CD4-positive, alpha-beta memory T cell (primary cell): ENCODE results near the gene CLCN2. TPM values are rescaled to one million over a fixed set of nuclear protein-coding genes. Genes with fewer than 3 reads are reported as not detected.
A peak's percentile ranks its signal among the peaks of the same experiment; 100 is the strongest.

ENCODE experiments used
- CTCF ChIA-PET: fragments of 350-600 bp; sonication (Branson Sonifier 250); formaldehyde crosslinking; loops from one replicate; lab custom pipeline; 2021; ENCODE audit warnings: inconsistent platforms; ENCODE audit not compliant: partially characterized antibody; lab: Charles Lee
- POLR2A ChIA-PET: fragments of 350-600 bp; sonication (Branson Sonifier 250); formaldehyde crosslinking; loops from one replicate; lab custom pipeline; 2021; ENCODE audit not compliant: partially characterized antibody; lab: Charles Lee
- DNase-seq, 5 donors: peaks; one replicate each; pipeline versions ENCODE4 v3.0.0 to v3.0.0-alpha.2; 2020 to 2022; ENCODE audit warnings: mixed read lengths in 1 of 5
- H3K27ac ChIP-seq: one replicate; pipeline ENCODE4 v1.7.0; 2013; ENCODE audit warnings: low read depth, low read length
- H3K27me3 ChIP-seq: 2 replicates; pipeline ENCODE4 v1.7.0; 2013; ENCODE audit warnings: mild to moderate bottlenecking, low read length, moderate library complexity; ENCODE audit not compliant: insufficient read depth
- H3K36me3 ChIP-seq: 2 replicates; pipeline ENCODE4 v1.7.0; 2013; ENCODE audit warnings: mild to moderate bottlenecking, low read length, moderate library complexity; ENCODE audit not compliant: insufficient read depth
- H3K4me1 ChIP-seq: 2 replicates; pipeline ENCODE4 v1.7.0; 2013; ENCODE audit warnings: mild to moderate bottlenecking, low read length, moderate library complexity; ENCODE audit not compliant: insufficient read depth
- H3K4me3 ChIP-seq, 2 donors: one replicate each; pipeline ENCODE4 v1.7.0; 2013; ENCODE audit warnings: low read length in 2 of 2, mild to moderate bottlenecking in 1 of 2
- H3K9me3 ChIP-seq, 2 donors: one replicate each; pipeline ENCODE4 v1.7.0; 2013; ENCODE audit warnings: low read length in 2 of 2, control low read depth in 1 of 2; ENCODE audit not compliant: control insufficient read depth in 1 of 2
- H3K27ac Mint-ChIP-seq, 7 donors: one replicate each; pipeline ENCODE4 v1.8.0; 2020 to 2021; ENCODE audit warnings: mixed read lengths in 7 of 7, mild to moderate bottlenecking in 6 of 7, inconsistent platforms in 3 of 7, moderate library complexity in 3 of 7
- H3K27me3 Mint-ChIP-seq, 2 donors: one replicate each; pipeline ENCODE4 v1.8.0; 2020 to 2021; ENCODE audit warnings: mixed read lengths in 2 of 2
- H3K36me3 Mint-ChIP-seq, 2 donors: one replicate each; pipeline ENCODE4 v1.8.0; 2020 to 2021; ENCODE audit warnings: mixed read lengths in 2 of 2, inconsistent platforms in 1 of 2, mild to moderate bottlenecking in 1 of 2
- H3K4me1 Mint-ChIP-seq, 4 donors: one replicate each; pipeline ENCODE4 v1.8.0; 2020 to 2021; ENCODE audit warnings: mixed read lengths in 4 of 4, mild to moderate bottlenecking in 1 of 4
- H3K4me3 Mint-ChIP-seq, 8 donors: one replicate each; pipeline ENCODE4 v1.8.0; 2020 to 2021; ENCODE audit warnings: mixed read lengths in 8 of 8, mild to moderate bottlenecking in 7 of 8, moderate library complexity in 6 of 8, inconsistent platforms in 3 of 8
- H3K9me3 Mint-ChIP-seq, 8 donors: one replicate each; pipeline ENCODE4 v1.8.0; 2020 to 2021; ENCODE audit warnings: mixed read lengths in 8 of 8, mild to moderate bottlenecking in 5 of 8, inconsistent platforms in 3 of 8, moderate library complexity in 1 of 8
- intact Hi-C: fragments of 100-400 bp; cut with micrococcal nuclease; formaldehyde crosslinking; loops from one replicate; pipeline ENCODE4 v1.15.1; 2023
- polyA plus RNA-seq, 2 donors: library from polyadenylated mRNA; unstranded; fragments of 300-500 nt; fragmentation: Illumina TruSeq; gene quantifications; one replicate each; pipeline ENCODE4 v1.2.3, GENCODE V29; 2021
- total RNA-seq, 2 experiments: library from RNA; stranded (reverse); gene quantifications; one replicate each; pipeline ENCODE4 v1.2.3, GENCODE V29; 2021

CLCN2 gene
- total and polyA plus RNA-seq, 4 experiments from 2014 or later: 0.24 to 5.4 (median 2.1) TPM

DNA sequence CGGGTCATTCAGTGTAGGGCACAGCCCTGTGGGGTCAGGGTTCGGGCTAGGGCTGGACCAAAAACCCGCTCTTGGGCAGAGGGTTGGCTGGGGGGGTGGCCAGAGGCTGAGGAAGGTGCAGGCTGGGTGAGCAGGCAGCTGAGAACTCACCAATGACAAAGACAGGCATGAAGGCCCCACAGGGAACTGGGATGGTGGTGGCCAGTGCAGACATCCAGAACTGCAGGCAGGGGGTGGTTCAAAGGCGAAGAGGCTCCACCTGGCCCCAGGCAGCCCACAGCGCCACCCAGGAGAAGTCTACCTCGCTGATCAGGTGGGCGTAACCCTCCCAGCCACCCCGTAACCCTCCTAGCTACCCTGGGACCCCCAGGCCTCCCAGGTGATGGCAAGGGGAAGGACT lies 6.7 kb downstream of the CLCN2 start:
- Mint-ChIP-seq H3K4me3 (no peak overlapping the region), H3K4me1 (peaks cover 0 to 5% (median under 1%) of the 10 kb centered on the region in 4 donors)

DNA sequence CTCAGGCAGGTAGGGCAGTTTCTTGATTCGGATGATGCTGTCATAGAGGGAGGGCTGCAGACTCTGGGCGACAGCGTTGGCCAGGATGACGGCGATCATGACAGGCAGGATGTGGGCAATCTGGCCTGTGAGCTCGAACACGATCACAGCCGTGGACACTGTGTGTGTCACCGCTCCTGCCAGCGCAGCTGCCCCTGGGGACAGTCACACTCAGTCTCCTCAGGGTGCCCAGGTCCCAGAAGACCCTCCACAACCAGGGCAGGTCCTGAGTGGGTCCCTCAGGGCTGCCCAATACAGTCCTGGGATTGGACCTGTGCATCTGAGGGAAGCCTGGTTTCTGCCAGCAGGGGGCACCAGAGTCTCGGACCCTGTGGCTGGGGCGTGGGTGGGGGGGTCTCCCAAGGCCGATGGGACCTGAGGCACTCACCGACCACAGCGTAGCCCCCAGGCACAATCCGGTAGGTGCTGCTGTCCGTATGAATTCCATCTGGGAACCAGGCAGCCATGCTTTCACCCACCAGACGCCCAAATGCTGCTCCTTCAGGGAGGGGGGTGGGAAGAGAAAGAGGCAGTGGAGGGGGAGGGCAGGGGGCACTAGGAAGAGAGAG lies 7.2 kb downstream of the CLCN2 start:
- Mint-ChIP-seq H3K4me3 (peak overlapping the region in 1 of 8 donors; percentile 15), H3K27ac (no peak overlapping the region), H3K27me3 (no peaks in the 10 kb centered on the region), H3K4me1 (peaks cover 0 to 5% (median 0%) of the 10 kb centered on the region in 4 donors), H3K9me3 (no peaks in the 10 kb centered on the region), H3K36me3 (peaks cover 0 to 3% of the 10 kb centered on the region in 2 donors)
- ChIA-PET POLR2A (interaction anchor here (1.0 to 1.3 kb wide), 2 partner anchors 8 to 52 kb away, joined by 3 read pairs; no protein-coding TSS in a partner anchor), CTCF (interaction anchor here (0.7 to 4.4 kb wide), 23 partner anchors 8 to 459 kb away, joined by 3 to 32 read pairs (median 4); partner anchors contain the start of genes CLCN2, FAM131A, POLR2H and VWA5B2)
- peak in 4 of 5 donors; percentile 39 to 55 (median 43) for DNase-seq
- H3K27me3 ChIP-seq: no peaks in the 10 kb centered on the region
- H3K9me3 ChIP-seq: no peaks in the 10 kb centered on the region
- H3K36me3 ChIP-seq: no peaks in the 10 kb centered on the region
- H3K4me3 ChIP-seq: no peak overlapping the region
- peaks cover 10% of the 10 kb centered on the region for H3K4me1 ChIP-seq
- no peak overlapping the region for H3K27ac ChIP-seq
- intact Hi-C loops: loop anchor here (1.0 to 5.0 kb wide), 3 partner anchors 113 to 190 kb away; no protein-coding TSS in a partner anchor

More for the DNA sequence above, 6.7 kb downstream of the CLCN2 start:
- H3K27me3 ChIP-seq: no peaks in the 10 kb centered on the region
- ChIA-PET POLR2A (no interaction called here), CTCF (interaction anchor here (1.0 to 4.4 kb wide), 9 partner anchors 9 to 187 kb away, joined by 3 to 32 read pairs (median 7); no protein-coding TSS in a partner anchor)
- Mint-ChIP-seq H3K36me3 (peaks cover 0 to 3% of the 10 kb centered on the region in 2 donors), H3K27me3 (no peaks in the 10 kb centered on the region), H3K9me3 (no peaks in the 10 kb centered on the region), H3K27ac (no peak overlapping the region)
- H3K4me1 ChIP-seq: peaks cover 10% of the 10 kb centered on the region
- no peaks in the 10 kb centered on the region for H3K36me3 ChIP-seq
- H3K27ac ChIP-seq: no peak overlapping the region
- no peak for DNase-seq
- H3K4me3 ChIP-seq: no peak overlapping the region
- intact Hi-C loops: loop anchor here (1.0 to 5.0 kb wide), 3 partner anchors 113 to 190 kb away; no protein-coding TSS in a partner anchor
- H3K9me3 ChIP-seq: no peaks in the 10 kb centered on the region

DNA sequence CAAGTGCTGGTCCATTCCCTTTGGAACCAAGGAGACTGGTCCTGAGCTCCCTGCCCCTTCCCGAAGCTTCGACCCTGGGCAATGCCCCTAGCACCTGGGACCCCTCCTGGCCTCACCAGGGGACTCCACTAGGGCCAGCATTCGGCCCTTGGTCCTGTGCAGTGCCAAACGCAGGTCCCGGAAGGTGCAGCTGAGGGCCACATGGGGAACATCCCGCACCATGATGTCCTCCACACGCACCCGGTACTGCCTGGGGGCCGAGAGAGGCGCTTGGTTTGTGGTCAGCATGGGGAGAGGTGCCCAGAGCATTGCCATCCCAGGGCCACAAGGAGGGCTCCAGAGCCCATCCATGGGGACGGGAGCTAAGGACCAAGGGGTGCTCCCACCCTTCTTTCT lies 7.9 kb downstream of the CLCN2 start:
- Histone ChIP-seq H3K27ac (no peak overlapping the region), H3K36me3 (no peaks in the 10 kb centered on the region), H3K27me3 (no peaks in the 10 kb centered on the region), H3K9me3 (no peaks in the 10 kb centered on the region), H3K4me1 (peaks cover 10% of the 10 kb centered on the region), H3K4me3 (no peak overlapping the region)
- intact Hi-C loops: loop anchor here (5.0 kb wide), 1 partner anchor 114 kb away; no protein-coding TSS in a partner anchor
- H3K36me3 Mint-ChIP-seq: peaks cover 0 to 3% of the 10 kb centered on the region in 2 donors
- CTCF ChIA-PET: interaction anchor here (0.7 to 4.4 kb wide), 23 partner anchors 9 to 458 kb away, joined by 3 to 32 read pairs (median 4); partner anchors contain the start of genes CLCN2, FAM131A, POLR2H and VWA5B2
- no peaks in the 10 kb centered on the region for H3K27me3 Mint-ChIP-seq
- H3K27ac Mint-ChIP-seq: no peak overlapping the region
- peaks cover 0 to 5% (median 0%) of the 10 kb centered on the region in 4 donors for H3K4me1 Mint-ChIP-seq
- H3K4me3 Mint-ChIP-seq: no peak overlapping the region
- POLR2A ChIA-PET: interaction anchor here (0.9 to 1.3 kb wide), 3 partner anchors 9 to 51 kb away, joined by 3 read pairs; no protein-coding TSS in a partner anchor
- no peaks in the 10 kb centered on the region for H3K9me3 Mint-ChIP-seq
- DNase-seq: no peak

DNA sequence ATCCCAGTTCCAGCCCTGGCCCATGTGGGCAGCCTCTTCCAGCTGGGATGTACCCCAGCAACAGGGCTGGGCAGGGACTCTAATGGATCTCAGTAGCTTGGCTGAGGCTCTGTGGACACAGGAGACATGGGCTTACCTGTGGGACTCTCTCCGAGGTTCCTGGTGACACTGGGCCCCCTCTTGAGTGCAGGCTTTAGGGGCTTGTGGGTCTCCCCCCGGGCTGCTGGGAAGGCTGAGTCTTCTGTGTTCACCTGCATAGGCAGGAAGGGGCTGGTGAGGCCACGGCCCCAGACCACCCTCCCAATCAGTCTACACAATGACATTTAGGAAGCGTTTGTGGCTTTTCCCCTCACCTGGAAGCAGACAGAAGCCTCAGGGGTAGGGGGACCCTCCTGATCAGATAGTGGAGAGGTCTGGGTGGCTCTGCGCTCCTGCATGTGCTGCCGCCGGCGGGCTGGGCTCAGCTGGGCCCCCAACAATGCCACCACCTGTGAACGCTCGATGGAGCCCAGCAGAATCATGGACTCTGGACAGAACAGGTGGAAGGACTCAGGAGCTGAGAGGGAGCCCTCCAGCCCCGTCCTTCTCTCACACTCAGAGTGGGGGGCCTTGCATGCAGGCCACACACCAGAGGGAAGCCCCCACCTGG lies 8.4 kb downstream of the CLCN2 start:
- no peak for DNase-seq
- peaks cover 10% of the 10 kb centered on the region for H3K4me1 ChIP-seq
- no peak overlapping the region for H3K4me3 Mint-ChIP-seq
- CTCF ChIA-PET: interaction anchor here (0.7 to 4.4 kb wide), 18 partner anchors 9 to 457 kb away, joined by 3 to 32 read pairs (median 4); partner anchors contain the start of genes CLCN2, POLR2H and VWA5B2
- POLR2A ChIA-PET: interaction anchor here (0.9 to 1.3 kb wide), 2 partner anchors 9 to 11 kb away, joined by 3 read pairs; no protein-coding TSS in a partner anchor
- no peaks in the 10 kb centered on the region for H3K27me3 ChIP-seq
- H3K9me3 ChIP-seq: no peaks in the 10 kb centered on the region
- H3K27me3 Mint-ChIP-seq: no peaks in the 10 kb centered on the region
- no peak overlapping the region for H3K27ac Mint-ChIP-seq
- intact Hi-C loops: loop anchor here (5.0 kb wide), 1 partner anchor 114 kb away; no protein-coding TSS in a partner anchor
- H3K4me3 ChIP-seq: no peak overlapping the region
- peaks cover 0 to 3% of the 10 kb centered on the region in 2 donors for H3K36me3 Mint-ChIP-seq
- H3K9me3 Mint-ChIP-seq: no peaks in the 10 kb centered on the region
- H3K36me3 ChIP-seq: no peaks in the 10 kb centered on the region
- H3K27ac ChIP-seq: no peak overlapping the region
- H3K4me1 Mint-ChIP-seq: peaks cover 0 to 5% (median 0%) of the 10 kb centered on the region in 4 donors

DNA sequence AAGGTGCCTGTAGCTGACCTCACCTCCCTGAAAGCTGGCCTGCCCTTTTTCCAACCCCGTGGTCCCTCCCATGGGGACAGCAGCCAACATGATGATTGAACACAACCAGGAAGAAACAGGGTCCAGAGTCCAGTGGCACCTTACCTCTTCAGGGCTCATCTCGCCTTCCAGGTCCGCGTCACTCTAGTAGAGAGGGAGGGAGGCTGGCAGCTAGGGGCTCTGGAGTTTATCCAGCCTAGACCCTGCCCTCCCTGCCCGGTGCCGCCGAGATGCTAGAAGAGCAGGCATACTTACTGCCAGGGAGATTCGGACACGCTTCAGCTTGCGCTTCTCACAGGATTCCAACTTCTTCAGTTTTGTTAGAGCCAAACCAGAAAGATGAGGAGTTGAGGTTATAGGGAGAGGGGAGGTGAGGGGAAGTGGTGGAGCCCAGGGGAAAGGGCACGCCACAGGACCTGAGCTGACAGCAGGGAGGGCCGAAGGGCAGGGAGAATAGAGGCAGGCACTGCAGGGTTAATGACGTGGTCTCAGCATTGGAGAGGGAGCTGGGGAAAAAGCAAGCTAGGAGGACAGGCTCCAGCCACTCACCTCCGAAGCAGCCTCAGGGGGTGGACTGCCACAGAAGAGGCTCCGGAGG lies 9.1 kb downstream of the CLCN2 start:
- Histone ChIP-seq H3K4me1 (peaks cover 10% of the 10 kb centered on the region), H3K27ac (no peak overlapping the region), H3K36me3 (no peaks in the 10 kb centered on the region), H3K9me3 (no peaks in the 10 kb centered on the region), H3K27me3 (no peaks in the 10 kb centered on the region), H3K4me3 (no peak overlapping the region)
- Mint-ChIP-seq H3K9me3 (no peaks in the 10 kb centered on the region), H3K4me3 (no peak overlapping the region), H3K27me3 (no peaks in the 10 kb centered on the region), H3K4me1 (peaks cover 0 to 5% (median 0%) of the 10 kb centered on the region in 4 donors), H3K27ac (peak overlapping the region in 2 of 7 donors; percentile 29 to 46), H3K36me3 (peaks cover 0 to 3% of the 10 kb centered on the region in 2 donors)
- ChIA-PET CTCF (interaction anchor here (1.1 to 3.9 kb wide), 4 partner anchors 10 to 162 kb away, joined by 3 to 19 read pairs (median 11); partner anchors contain the start of genes CLCN2 and POLR2H), POLR2A (interaction anchor here (1.0 kb wide), 1 partner anchor 11 kb away, joined by 3 read pairs; no protein-coding TSS in a partner anchor)
- intact Hi-C loops: loop anchor here (5.0 kb wide), 1 partner anchor 115 kb away; no protein-coding TSS in a partner anchor
- DNase-seq: no peak

DNA sequence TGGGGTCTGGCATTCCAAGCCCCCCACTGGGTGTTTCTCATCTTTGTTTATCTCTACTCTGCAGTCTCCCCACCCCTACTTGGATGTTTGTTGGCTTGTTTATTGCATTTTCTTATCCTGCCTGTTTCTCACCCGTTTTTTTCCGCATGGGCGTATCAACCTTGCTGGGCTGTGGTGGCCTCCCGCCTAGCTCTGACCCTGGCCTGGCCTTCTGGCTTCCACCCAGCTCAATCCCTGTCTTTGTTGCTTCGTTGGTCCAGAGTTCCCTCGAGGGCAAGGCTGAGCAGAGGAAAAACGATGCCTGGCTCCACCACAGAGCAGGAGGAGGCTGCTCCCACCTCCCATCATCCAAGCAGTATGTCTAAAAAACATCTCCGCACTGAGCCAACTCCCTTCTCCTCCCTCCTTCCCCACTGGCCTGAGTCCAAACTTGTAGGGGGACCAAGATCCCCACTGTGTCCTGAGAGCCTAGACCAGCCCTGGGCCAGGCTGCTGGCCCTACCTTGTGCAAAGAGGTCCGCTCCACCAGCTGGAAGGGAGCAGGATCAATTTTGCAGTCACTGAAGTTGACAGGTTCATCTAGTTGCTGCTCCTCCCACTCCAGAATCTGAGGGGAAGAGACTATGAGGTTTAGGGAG lies 9.8 kb downstream of the CLCN2 start:
- peaks cover 0 to 5% (median 0%) of the 10 kb centered on the region in 4 donors for H3K4me1 Mint-ChIP-seq
- POLR2A ChIA-PET: interaction anchor here (1.0 kb wide), 1 partner anchor 12 kb away, joined by 3 read pairs; no protein-coding TSS in a partner anchor
- H3K4me3 ChIP-seq: no peak overlapping the region
- H3K27me3 ChIP-seq: no peaks in the 10 kb centered on the region
- no peak overlapping the region for H3K27ac ChIP-seq
- intact Hi-C loops: loop anchor here (5.0 kb wide), 1 partner anchor 116 kb away; no protein-coding TSS in a partner anchor
- H3K27ac Mint-ChIP-seq: peak overlapping the region in 1 of 7 donors; percentile 12
- H3K4me3 Mint-ChIP-seq: no peak overlapping the region
- CTCF ChIA-PET: interaction anchor here (0.9 to 3.9 kb wide), 6 partner anchors 10 to 190 kb away, joined by 3 to 19 read pairs (median 8); partner anchors contain the start of genes CLCN2 and POLR2H
- no peaks in the 10 kb centered on the region for H3K9me3 Mint-ChIP-seq
- no peaks in the 10 kb centered on the region for H3K27me3 Mint-ChIP-seq
- H3K36me3 ChIP-seq: no peaks in the 10 kb centered on the region
- no peak for DNase-seq
- no peaks in the 10 kb centered on the region for H3K9me3 ChIP-seq
- peaks cover 10% of the 10 kb centered on the region for H3K4me1 ChIP-seq
- H3K36me3 Mint-ChIP-seq: peaks cover 0 to 3% of the 10 kb centered on the region in 2 donors
